Stimulated activated CD4-positive, alpha-beta T cell treated with anti-CD3 and anti-CD28 coated beads, Interleukin-1b, Interleukin-23, amount 100 ng/mL, for 48 hours (primary cell): ENCODE measurements around the gene USP19.

Experiments
- DNase-seq: peaks from one replicate; pipeline ENCODE4 v3.0.0-alpha.2; 2020

Gene USP19

DNA sequence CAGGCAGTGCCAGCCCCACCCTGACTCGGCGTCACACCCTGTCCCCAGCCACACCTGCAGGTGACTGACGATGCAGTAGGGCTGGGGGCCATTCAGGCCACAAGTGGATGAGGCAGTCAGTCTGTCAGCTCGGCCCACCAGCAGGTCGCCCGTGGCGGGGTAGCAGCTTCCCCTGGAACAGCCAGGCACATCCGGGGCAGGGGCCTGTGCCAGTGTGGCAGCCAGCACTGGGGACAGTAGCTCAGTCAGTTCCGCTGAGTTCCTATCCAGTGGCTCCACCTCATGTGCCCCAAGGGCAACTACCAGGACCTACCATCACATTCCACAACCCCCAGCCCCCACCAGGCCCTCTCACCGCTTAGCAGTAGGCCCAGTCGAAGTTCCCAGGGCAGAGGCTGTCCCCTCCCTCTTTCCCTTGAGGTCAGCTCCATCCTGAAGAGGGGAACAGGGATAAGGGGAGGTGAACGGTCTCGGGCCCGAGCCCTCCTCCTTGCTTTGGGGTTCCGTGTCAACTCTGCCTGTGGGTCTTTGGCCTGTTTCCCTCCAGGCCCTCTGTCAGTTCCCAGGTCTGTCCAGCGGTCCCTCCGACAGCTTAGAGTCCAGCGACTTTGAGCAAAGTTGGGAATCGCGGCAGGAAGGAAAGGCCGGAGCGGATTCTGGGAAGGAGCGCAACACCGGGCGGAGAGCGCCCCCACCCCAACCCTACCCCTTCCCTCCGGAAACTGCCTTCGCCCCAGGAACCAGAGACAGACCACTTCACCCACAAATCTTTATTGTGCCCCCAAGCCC, 12.0 kb upstream of the USP19 start, which contains the start of gene LAMB2:
Gene LAMB2 (minus strand): TSS at position 614 of the 789 bp plus-strand sequence. CDS start 183 bp downstream, at position 431.
- DNase-seq, result no peak

- DNase-seq, result no peak
Observed at GRCh38 chr3:49132073-49132436, 11.4 kb upstream of the USP19 start.

GRCh38 chr3:49131576-49131975, 11.0 kb upstream of the USP19 start:
- DNase-seq, result no peak

- no peak for DNase-seq
Observed at GRCh38 chr3:49131040-49131439, 10.4 kb upstream of the USP19 start.

DNA sequence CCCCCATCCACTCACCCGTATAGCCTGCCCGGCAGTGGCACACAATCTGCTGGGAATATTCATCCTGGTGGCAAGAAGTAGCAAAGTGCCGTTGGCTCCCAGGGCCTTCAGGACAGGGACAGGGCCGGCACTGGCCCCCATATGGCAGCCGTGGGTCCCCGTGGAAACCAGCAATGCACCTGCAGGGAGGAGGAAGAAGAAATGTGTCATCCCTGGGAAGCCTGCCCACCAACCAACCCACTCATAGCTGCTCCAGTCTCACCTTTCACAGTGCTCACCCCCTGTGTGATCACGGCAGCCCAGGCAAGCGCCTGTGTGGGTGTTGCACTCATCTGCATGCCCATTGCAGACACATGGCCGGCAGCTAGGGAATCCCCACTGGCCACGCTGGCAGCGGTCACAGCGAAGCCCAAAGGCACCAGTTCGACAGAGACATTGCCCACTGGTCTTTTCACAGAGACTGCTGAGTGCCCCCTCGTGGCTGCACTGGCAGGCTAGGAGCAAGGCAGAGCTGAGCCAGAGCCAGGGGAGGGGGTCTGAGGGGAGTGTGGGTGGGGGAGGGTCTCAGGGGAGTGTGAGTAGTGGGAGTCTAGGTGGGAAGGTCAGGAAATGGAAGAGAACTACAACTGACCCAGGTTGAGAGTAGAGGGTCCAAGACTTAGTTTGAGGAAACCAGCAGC, 4.5 kb upstream of the USP19 start:
- no peak for DNase-seq

DNA sequence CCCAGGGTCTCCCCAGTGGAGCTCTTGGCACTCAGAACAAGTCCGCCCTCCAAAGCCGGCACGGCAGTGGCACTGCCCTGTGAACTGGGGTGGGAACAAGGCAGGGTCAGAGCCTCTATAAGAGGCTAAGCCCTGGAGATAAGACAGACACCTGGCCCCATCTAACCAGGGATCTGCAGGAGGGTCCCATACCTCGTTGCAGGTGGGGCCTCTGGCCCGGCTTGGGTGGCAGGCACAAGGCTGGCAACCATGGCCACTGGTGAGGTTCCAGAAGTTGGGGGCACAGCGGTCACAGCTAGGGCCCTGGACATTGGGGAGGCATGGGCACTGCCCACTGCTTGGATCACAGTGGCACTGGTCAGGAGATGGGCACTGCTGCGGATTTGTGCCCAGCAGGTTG, 3.6 kb upstream of the USP19 start:
- no peak for DNase-seq

DNA sequence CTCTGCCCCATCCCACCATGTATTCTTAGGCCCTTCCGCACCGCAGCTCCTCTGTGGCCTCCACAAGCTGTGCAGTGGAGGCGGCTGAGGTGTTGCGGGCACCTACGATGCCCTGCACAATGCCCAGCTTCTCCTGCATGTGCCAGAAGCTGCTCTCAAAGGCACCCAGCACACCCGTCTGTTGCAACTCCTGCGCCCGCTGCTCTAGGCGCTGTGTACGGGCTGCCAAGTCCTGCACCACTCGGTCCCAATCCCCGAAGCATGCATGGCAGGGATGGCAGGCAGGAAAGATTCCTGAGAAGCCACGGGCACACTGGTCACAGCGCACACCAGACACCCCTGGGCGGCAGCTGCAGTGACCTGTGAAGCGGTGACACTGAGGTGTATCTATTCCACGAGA, 3.1 kb upstream of the USP19 start:
- no peak for DNase-seq

GRCh38 chr3:49122886-49123545, 2.4 kb upstream of the USP19 start:
- no peak for DNase-seq

DNA sequence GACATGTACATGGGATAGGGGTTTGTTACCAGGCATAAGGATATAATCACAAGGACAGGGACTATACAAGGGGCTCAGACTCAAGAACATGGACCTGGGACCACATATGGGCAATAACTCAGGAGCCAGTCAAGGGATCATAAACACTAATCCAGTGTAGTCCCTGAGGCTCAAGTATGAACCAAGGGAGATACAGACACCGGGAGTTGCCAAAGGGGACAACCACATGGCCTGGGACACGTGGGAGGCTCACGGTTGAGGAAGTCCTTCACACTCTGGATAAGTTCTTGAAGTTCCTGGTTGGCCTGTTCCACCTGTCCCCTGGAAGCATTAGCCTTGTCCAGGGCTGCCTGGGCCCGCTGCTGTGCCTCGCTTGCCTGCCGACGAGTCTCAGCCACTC, 1.8 kb upstream of the USP19 start:
- no peak for DNase-seq

GRCh38 chr3:49122022-49122421, 1.4 kb upstream of the USP19 start:
- no peak for DNase-seq

GRCh38 chr3:49121132-49121736, 611 bp upstream of the USP19 start:
- DNase-seq, result no peak

DNA sequence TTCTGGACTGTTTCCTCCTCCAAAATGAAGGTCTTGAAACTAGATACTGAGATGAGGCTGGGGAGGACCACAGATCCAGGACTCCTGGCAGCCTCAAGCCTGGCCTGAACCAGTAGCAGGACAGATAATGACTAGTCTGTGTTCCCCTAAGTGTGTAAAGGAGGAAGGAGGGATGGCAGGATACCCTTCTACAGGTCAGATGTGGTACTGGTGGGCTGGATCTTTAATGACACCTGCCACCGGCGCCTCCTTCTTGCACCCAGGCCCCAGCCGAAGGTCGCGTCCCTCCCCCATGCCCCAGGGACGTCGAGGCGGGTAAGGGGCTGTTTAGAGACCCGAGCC, 556 bp downstream of the USP19 start:
- no peak for DNase-seq

- no peak for DNase-seq
Observed at GRCh38 chr3:49119439-49119838, 1.2 kb downstream of the USP19 start.

- DNase-seq, result no peak
Observed at GRCh38 chr3:49119036-49119435, 1.6 kb downstream of the USP19 start.

DNA sequence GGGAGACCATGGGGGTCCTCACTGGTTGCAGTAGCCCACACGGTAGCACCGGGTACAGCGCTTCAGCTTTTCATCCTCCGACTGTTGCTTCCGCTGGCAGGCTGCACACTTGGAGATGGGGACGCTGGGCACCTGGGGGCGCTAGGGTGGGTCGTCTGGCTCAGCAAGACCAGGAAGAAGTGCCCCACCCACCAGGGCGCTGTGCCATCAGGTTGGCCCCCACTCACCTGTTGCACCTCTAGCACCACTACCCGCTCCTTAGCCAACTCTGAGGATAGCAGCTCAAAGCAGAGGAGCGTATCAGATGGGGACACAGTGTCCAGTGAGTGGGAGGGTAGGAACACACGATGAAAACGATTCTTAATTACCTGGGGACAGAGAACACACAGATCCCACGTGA, 8.4 kb downstream of the USP19 start:
- no peak for DNase-seq

GRCh38 chr3:49111347-49111746, 9.3 kb downstream of the USP19 start:
- no peak for DNase-seq

- no peak for DNase-seq
Observed at GRCh38 chr3:49110780-49111179, 9.8 kb downstream of the USP19 start.

DNA sequence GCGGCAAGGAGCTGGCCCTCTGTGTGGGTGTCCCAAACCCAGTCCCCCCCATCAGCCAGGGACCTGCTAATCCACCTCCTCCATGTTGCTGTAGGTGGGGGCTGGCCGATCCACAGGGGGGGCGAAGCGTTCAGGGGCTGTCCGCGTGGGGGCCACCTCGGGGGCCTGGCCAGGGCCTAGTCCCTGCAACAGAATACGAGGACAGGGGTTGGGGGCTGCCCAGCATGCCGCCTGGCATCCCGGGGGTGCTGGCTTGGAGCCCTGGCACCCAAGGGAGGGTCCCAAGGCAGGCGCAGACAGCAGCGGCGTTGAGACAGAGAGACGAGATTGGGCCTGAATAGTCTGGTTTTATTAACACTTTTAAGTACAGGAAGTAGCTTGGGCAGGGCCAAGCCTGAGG, 12.3 kb downstream of the USP19 start:
- no peak for DNase-seq

DNA sequence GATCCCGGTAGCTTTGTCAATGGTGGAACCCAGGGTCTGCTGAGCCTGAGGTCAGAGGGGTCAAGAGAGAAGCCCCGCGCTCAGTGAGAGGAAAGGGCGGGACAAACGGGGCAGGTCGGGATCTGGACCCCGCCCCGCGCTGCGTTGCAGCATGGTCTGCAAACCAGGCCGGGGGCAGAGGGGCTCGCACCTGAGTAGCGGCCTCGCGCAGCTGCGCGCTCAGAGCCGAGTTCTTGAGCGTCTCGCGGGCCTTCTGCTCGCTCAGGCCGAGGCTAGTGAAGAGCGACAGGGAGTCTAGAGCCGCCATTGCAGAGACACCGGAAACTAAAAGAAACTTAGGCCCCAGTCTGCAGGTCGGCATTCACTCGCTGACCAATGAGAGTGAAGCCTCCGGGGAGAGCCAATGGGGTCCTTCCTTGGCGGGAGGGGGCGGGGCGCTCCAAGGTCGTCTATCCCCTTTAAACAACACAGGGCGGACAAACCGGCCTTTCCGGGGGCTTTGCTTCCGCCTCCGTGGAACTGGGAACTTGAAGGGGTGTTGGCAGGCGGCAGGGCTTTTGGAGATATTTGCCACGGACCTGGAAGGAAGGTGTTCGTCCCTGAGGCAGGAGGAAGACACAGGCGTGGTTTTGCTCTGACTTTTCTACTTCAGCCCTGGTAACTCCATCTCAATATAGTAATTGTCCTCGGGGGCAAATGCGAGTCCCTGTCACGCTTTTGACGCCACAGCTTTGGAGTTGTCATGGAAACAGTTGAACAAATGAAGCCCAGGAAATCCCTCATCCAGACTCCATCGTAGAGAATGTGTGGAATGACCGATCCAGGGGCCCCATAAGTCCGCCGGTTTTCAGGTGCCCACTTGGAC, 16.0 kb downstream of the USP19 start, which contains the start of gene QARS1:
Gene QARS1 (minus strand): TSS at position 331 of the 865 bp plus-strand sequence. CDS start 24 bp downstream, at position 307.
- DNase-seq, result peak; percentile 89

DNA sequence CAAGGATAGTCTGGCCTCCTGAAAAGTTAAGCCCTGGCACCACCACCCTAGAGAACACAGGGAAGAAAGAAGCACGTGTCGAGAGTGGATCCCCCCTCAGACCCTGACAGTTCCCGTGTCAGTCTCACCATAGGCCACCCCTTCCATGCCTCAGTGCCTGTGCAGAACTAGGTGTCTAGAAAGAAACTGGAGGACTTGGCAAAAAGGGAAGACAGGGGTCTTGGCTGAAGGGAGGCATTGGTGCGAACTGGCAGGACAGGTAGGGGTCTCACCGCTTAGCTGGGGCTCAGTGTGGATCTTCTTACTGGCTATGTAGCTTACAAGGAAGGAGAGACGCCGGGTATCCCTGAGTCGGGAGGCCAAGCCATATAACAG, 16.6 kb downstream of the USP19 start:
- DNase-seq, result no peak

DNA sequence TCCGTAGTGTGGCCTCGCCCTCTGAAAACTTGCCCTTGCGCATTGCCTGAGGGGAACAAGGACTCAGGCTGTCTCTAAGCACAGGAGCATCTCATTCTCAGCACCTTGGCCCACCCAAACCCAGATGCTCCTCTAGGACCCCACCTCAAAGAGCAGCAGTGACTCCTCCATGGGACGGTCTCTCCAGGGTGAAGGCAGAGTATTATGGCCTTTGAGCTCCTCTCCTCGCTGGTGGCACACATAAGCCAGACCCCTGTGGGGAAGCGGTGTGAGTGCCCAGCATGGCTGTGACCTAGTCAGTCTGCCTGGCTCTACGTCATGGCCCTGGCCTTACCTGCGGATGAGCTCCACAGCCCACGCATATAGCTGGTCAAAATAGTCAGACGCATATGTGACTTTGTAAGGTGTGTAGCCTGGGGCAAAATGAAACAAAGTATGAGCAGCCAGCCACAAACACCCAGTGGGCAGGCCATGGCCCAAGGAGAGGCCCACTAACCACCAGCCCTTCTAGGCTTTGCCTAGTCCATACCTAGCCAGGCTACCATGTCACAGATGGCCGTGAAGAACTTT, 20.5 kb downstream of the USP19 start:
- no peak for DNase-seq

DNA sequence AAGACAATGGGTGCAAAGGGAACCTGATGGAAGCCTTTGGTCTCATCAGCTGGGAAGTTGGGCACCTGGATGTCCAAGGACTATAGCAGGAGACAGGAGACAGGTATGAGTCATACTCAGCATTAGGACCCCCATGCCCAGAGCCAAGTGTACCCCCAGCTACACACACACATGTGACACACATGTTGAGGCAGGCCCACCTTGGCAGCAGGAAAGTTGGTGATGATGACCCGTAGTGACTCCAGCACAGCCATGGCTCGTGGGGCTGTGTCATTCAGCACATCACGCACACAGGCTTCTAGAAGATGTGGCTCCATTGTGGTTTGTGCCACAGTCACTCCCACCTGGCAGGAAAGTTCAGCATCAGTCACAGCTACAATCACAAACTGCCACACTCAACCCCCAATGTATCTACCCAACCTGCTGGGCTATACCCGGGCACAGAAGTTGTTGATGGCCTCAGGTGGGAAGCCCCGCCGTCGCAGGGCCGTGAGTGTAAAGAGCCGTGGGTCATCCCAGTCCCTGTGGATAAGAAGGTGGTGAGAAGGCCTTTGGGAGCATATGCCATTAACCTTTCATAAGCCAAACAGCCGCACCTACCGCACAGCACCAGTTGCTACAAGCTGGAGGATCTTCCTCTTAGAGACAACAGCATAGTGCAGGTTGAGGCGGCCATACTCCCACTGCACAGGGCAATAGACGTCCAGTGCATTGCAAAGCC, 21.6 kb downstream of the USP19 start:
- DNase-seq, result no peak
